UCSD-AML1 (cell line): ENCODE measurements around the gene DDHD1.
"Not testable (repeated sequence)": the region's sequence is repeated elsewhere in the genome, so short reads cannot be mapped to it uniquely, and the experiment has no call there.

ENCODE experiments used
- DNase-seq: peaks from one replicate; lab custom pipeline; 2025; ENCODE audit not compliant: unreplicated experiment; lab: John Stamatoyannopoulos, UW

The DDHD1 gene

DNA sequence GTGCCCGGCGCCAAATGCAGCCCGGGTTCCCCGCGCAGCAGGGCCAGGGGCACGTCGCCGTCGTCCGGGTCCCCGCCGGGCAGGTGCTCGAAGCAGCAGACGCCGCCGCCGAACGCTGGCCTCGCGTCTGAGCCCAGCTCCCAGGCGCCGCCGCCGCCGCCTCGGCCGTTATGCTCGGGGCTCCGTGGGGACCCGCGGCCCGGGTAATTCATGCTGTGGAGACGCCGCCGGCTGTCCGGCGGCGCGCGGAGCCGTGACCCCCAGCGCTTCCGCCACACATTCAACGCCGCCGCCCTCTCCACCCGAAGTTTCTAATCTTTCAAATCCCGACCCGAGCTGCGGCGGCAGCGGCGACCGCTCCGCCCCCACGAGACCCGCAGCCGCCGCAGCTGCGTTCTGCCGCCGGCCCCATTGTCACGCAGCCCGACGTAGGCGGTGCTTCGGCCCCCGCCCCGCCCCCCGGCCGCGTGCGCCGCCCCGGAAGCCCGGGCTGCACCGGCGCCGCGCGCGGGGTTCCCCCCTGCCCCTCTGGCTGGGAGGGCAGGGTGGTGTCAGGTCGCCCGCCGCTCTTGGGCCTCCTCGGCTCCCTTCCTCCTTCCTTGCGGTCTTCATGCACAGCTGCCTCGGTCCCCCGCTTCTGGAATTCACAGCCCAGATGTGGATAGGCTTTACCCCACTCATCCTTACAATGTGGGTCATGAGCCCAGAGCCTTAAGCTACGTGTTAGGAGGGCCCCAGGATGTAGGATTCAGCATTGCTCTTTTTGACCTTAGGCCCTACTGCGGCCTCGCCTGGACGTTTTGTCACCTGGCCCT, at the start of gene DDHD1:
Gene DDHD1 (minus strand): TSS at position 437 of the 815 bp plus-strand sequence. CDS start 225 bp downstream, at position 212.
- peak; percentile 81 for DNase-seq

DNA sequence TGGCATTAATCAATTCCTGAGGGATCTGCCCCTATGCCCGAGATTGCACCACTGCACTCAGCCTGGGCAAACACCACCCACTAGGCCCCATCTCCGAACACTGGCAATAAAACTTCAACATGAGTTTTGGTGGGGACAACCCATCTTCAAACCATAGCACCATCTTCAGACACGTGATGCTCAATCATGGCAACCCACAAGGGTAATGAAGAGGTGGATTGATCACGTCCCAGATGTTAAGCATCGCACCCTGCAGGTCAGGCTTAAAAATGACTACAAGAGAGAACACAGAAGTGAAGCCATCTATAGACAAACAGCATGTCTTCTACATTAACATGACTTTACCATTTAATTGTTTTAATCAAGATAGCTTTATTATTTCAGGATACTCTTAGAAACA, 42.8 kb upstream of the DDHD1 start:
- no peak for DNase-seq

DNA sequence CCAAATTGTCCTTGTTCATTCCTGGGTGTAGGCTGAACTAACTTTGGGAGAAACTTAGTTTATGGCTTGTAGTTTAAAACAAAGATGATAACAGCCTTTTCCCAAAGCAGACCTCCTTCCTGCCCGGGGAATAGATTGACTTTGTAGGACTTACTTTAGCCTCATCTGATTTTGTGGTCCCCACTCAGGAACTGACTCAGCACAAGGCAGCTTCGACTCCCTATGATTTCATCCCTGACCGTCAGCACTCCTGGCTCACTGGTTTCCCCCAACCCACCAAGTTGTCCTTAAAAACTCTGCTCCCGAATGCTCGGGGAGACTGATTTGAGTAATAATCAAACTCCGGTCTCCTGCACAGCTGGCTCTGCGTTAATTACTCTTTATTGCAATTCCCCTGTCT, 40.1 kb upstream of the DDHD1 start:
- peak; percentile 18 for DNase-seq

GRCh38 chr14:53192052-53192760, 39.1 kb upstream of the DDHD1 start:
- DNase-seq, result no peak

DNA sequence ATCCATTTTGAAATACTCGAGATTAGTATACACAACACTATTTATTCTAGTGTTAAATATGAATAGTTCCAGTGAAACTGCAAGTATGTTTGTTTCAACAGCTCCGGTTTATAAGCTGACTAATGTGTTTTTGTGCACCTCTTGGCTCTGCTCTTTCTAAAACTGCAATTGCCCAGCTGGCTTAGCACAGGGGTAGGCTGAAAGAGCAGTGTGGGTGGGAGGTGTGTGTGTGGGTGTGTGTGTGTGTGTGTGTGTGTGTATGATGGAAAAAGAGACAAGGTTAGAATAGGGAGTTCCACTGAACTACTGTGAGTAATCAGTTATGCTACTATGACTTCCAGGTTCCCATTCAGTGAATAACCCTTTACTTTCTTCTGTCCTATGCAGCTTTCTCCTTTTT, 37.8 kb upstream of the DDHD1 start:
- DNase-seq, result no peak

DNA sequence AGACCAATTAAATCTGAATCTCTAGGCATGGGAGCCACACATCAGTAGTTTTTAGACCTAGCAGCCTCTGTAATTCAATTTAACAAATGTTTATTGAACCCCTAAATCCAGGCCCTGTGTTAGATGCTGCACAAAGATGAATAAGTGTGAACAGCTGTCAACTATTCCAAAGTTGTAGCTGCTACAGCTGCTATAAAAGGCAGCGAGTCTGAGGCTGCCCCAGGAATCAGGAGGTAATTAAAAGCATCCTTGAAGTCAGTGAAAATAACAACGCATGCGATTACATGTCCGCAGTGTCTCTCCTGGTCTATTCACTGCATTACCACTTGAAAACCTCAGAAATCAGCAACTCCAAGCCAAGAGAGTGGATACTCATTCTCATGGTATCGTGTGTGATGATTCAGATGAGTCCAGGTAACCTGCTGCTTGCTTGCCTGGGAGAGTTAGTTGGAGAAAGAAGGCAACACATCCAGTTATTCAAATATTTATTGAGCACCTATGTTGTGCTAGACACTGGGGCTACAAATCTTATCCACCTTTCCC, 34.9 kb upstream of the DDHD1 start:
- DNase-seq, result no peak

DNA sequence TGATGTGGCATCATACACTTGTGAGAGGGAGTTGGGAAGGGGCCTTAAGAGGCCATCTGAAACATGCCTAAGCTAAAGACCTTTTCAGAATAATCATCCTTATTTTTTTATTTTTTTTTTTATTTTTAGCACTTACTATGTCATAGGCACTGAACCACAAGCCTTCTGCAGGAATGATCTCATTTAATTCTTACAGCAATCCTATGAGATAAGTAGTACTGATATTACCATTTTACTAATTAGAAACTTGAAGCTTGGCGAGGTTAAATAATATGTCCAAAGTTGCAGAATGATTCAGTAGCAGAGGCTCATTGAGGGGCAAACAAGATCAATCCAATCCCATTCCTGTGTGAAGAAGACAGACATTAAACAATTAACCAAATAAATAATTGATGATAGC, 33.4 kb upstream of the DDHD1 start:
- no peak for DNase-seq

- DNase-seq, result no peak
Observed at GRCh38 chr14:53183611-53184010, 30.5 kb upstream of the DDHD1 start.

- no peak for DNase-seq
Observed at GRCh38 chr14:53183056-53183455, 29.9 kb upstream of the DDHD1 start.

DNA sequence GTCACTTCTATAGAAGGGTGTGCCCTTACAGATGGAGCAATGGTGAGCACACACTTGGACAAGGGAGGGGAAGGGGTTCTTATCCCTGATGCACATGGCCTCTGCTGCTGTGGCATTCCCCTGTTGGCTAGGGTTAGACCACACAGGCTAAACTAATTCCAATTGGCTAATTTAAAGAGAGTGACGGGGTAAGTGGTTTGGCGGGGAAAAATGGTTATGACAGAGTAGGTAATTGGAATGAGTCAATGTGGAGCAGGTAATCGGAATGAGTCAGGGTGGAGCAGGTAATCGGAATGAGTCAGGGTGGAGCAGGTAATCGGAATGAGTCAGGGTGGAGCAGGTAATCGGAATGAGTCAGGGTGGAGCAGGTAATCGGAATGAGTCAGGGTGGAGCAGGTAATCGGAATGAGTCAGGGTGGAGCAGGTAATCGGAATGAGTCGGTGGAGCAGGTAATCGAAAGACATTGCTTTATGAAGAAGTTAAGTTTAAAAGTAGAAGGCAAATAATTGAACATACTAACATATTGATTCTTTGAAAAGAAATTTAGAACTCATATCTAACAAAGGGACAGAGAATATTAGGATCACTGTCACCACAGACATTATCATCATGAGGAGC, 28.4 kb upstream of the DDHD1 start:
- DNase-seq, result not testable (repeated sequence)

DNA sequence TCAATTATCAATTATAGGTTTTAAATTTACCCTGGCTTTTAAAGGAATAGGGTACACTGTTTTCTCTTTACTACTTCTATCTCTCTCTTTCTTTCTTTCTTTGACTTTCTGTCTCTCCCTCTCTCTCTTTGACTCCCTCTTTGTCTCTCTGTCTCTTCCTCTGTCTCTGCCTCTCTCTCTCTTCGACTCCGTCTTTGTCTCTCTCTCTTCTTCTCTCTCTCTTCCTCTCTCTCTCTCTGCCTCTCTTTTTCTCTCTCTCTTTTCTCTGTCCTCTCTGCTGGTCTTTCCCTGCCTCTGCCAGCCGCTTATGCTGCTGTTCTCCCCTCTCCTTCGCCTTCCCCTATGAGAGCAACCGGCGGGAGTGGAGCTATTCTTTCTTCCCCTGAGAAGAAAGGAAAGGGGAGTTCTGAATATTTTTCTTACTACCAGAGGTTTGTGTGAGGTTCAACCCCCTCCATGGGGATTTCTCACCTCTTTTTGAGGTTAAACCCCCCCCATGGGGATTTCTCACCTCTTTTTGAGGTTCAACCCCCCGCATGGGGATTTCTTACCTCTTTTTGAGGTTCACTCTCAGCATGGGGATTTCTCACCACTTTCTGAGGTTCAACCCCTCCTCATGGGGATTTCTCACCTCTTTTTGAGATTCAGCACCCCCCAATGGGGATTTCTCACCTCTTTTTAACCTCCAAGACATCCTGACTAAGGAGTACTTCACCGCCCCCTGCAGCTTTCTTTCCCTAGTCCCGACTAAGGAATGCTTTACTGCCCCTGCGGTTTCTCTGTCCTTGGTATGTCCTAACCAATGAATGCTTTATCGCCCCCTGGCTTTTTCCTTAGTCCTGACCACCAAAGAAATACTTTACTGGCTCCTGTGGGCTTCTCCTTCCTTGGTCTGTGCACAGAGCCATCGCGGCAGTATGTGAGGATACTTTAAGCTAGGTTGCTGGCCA, 27.4 kb upstream of the DDHD1 start:
- no peak for DNase-seq

DNA sequence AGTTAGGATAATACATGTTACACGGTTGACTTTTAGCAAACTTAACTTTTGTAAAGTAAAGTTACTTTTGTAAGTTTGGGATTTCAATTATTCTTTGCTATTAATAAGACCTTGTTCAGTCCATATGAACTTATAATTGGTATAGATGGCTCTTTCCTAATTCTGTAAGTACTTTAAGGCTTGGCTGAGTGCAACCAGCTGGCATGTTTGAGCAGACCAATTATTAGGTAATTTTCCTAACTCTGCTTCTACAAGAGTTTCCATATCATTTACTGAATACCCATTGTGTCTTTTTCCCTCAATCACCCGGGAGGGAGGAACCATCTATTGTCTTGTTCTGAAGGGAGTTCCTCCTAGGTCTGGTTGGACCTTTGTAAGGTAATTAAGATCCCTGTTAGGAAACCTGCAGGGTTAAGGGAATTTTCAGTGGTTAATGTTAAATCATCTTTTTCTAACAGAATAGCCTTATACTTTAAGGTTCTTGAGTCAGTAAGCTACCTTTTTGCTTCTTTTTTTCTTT, 26.4 kb upstream of the DDHD1 start:
- not testable (repeated sequence) for DNase-seq

GRCh38 chr14:53175375-53175774, 22.3 kb upstream of the DDHD1 start:
- DNase-seq, result no peak

- no peak for DNase-seq
Observed at GRCh38 chr14:53174918-53175317, 21.8 kb upstream of the DDHD1 start.

GRCh38 chr14:53168786-53169185, 15.7 kb upstream of the DDHD1 start:
- DNase-seq, result no peak

- DNase-seq, result no peak
Observed at GRCh38 chr14:53167602-53168328, 14.6 kb upstream of the DDHD1 start.

DNA sequence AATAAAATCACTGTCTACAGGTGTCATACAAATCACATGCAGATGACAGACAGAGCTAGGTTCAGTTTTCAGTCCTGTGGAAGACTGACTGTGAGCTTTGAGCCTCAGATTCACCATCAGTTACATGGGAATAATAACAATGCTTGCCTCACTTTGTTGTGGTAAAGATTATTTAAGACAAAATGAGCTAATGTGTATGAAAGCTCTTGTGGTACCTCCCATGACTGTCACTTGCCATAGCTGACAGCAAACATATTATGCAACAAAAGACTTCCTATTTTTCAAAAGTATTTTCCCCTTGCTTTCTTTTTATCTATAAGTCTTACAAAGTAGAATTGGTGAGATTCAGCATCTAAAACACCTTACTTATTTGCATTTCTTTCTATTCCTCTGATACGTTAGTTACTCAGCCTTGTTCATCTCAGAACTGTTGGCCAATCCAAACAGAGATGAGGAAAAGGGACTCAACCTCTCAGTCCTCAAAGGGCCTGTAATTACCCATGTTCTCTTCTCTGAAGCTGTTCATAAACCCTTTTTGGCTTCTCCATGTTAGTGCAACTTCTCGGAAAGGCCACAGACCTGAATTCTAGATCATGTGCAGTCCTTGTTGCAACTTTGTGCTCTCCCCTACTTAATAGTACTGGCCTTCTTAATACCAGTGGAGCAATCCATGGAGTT, 8.8 kb upstream of the DDHD1 start:
- DNase-seq, result no peak

DNA sequence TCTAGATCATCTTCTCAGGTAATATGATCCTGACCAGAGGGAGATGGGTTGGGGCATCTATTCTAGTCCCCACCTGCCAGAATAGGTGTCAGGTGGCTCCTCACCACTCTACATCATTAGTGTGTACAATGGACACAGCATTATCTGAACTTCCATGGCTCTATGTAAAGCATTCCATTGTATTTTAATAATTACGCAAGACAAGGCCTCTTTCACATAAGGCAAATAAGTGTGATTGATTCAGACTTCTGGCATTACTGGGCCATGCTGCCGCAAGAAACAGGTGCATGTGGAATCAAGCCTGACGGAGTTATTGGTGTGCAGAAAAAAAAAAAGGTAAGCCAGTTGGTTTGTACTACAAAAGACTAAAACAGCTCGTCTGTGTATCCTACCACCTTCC, 3.1 kb upstream of the DDHD1 start:
- no peak for DNase-seq

- DNase-seq, result no peak
Observed at GRCh38 chr14:53153702-53154112, 584 bp upstream of the DDHD1 start.
